Measurements from ENCODE around the gene OVCA2.

OVCA2 gene

DNA sequence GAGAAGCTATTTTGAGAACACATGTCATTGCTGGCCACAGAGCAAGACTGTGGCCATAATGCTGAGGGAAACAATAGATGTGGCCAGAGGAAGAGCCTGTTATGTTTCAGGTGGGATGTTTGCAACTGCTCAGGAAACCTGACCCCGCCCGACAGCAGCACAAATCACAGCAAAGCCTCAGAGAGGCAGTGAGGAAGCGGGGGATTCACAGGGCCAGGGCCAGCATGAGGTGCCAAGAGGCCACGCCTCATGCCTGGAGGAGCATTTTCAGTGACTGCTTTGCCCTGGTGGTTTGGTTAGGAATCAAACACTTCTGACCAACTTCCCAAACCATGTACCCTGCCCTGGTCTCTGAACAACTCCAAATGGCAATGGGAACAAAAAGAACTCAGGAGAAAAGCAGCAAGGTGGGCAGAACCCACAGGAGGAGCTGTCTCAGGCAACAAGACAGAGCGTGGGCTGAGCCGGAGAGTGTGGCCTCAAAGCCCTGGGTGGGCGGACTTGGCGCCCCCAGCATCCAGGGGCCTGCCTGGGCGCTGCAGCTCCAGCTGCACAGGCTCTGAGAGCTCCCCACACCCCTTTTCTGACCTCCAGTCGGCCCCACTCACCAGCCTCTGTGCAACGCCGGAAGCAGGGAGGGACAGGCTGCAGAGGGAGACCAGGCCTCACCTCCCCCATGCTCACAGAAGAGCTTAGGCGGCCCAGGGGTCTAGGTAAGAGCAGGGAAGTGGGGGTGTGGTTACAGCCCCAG, 33.7 kb downstream of the OVCA2 start:
- Histone ChIP-seq H3K36me3 (ENCODE audit: control insufficient read depth in 2 of 2, insufficient read depth in 1 of 2, low read length in 2 of 2) (peaks cover 4 to 57% of the 10 kb centered on the region in 2 experiments; a peak in 2 of 3 replicates), H3K4me1 (ENCODE audit: control insufficient read depth, insufficient read depth, low read length) (peaks cover 3% of the 10 kb centered on the region; the same call in 1 of the 2 replicates), H3K4me3 (ENCODE audit: low read depth, low read length) (no peak overlapping the region), H3K27ac (ENCODE audit: extremely low read depth, low read depth, low read length) (peak overlapping the region; percentile 42; the same call in 1 of the 2 replicates), H3K9me3 (ENCODE audit: control insufficient read depth, insufficient read depth, low read depth, low read length) (no peaks in the 10 kb centered on the region)
- POLR2A ChIA-PET, result interaction anchor here (1.2 kb wide), 1 partner anchor 12 kb away, joined by 3 read pairs; no protein-coding TSS in a partner anchor
- CTCF ChIA-PET, result interaction anchor here (0.5 to 3.8 kb wide), 8 partner anchors 8 to 169 kb away, joined by 3 to 18 read pairs (median 4); partner anchors contain the start of gene HIC1
- TF ChIP-seq ATF2 (tag by site-specific recombination; IDR thresholded peaks at IDR 0.05; ENCODE audit: low read depth) (no peak), ZFHX2 (tag by site-specific recombination; conservative IDR thresholded peaks at IDR 0.05) (peak; percentile 95), ZFP69B (tag by site-specific recombination; IDR thresholded peaks at IDR 0.05) (no peak), ZBTB44 (tag by site-specific recombination; IDR thresholded peaks at IDR 0.05) (no peak), ZNF501 (tag by site-specific recombination; IDR thresholded peaks at IDR 0.05) (no peak), EGR2 (tag by site-specific recombination; IDR thresholded peaks at IDR 0.05; ENCODE audit: low read depth) (peak; percentile 94)
- TF ChIP-seq, protein P1, sequence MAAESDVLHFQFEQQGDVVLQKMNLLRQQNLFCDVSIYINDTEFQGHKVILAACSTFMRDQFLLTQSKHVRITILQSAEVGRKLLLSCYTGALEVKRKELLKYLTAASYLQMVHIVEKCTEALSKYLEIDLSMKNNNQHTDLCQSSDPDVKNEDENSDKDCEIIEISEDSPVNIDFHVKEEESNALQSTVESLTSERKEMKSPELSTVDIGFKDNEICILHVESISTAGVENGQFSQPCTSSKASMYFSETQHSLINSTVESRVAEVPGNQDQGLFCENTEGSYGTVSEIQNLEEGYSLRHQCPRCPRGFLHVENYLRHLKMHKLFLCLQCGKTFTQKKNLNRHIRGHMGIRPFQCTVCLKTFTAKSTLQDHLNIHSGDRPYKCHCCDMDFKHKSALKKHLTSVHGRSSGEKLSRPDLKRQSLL (tag by site-specific recombination; IDR thresholded peaks at IDR 0.05), result no peak

DNA sequence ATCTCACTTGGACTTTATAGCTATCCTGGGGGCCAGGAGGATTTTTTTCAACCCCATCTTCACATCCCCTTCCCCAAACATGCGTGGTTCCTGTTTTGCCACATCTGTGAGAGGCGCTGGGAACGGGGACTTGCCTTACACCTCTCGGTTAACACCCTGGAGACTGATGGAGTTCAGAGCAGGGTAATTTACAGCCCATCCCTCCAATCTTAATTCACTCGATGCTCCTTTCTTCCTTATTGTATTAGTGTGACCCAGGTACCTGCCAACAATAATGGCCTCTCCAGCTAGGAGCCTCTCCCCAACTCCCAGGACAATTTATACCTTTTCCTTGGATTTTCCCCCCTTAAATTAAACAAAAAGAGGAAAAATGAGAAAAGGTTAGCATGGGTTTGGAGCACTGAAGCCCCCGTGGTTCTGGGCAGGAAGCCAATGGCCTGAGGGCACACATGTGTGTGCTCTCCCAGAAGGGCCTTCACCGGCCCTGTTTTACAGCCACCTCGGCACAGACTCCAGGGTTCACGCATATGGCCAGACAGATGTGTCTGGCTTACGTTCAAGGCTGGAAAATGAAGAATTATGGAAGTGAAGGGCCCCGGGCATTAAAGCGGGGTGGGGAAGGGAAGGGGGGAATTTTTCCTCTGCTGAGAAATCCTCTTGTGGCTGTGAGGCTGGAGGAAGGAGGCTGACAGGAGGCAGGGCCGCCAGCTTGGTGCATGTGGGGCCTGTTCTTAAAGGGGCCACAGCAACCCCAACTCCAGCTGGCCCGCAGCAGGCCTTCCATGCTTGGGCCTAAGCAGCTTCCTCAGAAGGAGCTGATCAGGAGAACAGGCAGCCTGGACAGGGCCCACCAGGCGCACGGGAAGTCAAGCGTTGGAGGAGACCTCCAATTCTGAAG, 34.5 kb downstream of the OVCA2 start:
- POLR2A ChIA-PET, result no interaction called here
- H3K4me1 ChIP-seq (ENCODE audit: control insufficient read depth, insufficient read depth, low read length), result peaks cover 3% of the 10 kb centered on the region; the same call in 1 of the 2 replicates
- CTCF ChIA-PET, result interaction anchor here (0.5 to 3.8 kb wide), 7 partner anchors 9 to 317 kb away, joined by 3 to 18 read pairs (median 4); partner anchors contain the start of gene HIC1
- H3K4me3 ChIP-seq (ENCODE audit: low read depth, low read length), result no peak overlapping the region
- peaks cover 4 to 56% of the 10 kb centered on the region in 2 experiments; a peak in 2 of 3 replicates for H3K36me3 ChIP-seq (ENCODE audit: control insufficient read depth in 2 of 2, insufficient read depth in 1 of 2, low read length in 2 of 2)
- TF ChIP-seq, protein P1 (tag by site-specific recombination; IDR thresholded peaks at IDR 0.05), result no peak
- TF ChIP-seq ZFHX2 (tag by site-specific recombination; conservative IDR thresholded peaks at IDR 0.05) (no peak), ZSCAN23 (tag by site-specific recombination; IDR thresholded peaks at IDR 0.05) (no peak), MEIS1 (CRISPR knock-in tag; IDR thresholded peaks at IDR 0.05; ENCODE audit: borderline replicate concordance) (no peak), SP2 (tag by site-specific recombination; IDR thresholded peaks at IDR 0.05) (no peak), YY1 (tag by site-specific recombination; IDR thresholded peaks at IDR 0.05) (no peak), BCL11B (tag by site-specific recombination; IDR thresholded peaks at IDR 0.05; ENCODE audit: low read depth) (no peak), ZSCAN18 (tag by site-specific recombination; IDR thresholded peaks at IDR 0.05) (no peak), YY2 (tag by site-specific recombination; IDR thresholded peaks at IDR 0.05) (no peak), ZNF629 (tag by site-specific recombination; IDR thresholded peaks at IDR 0.05) (no peak), ZFP69B (tag by site-specific recombination; IDR thresholded peaks at IDR 0.05) (peak; percentile 88), ZBTB20 (tag by site-specific recombination; IDR thresholded peaks at IDR 0.05) (peak; percentile 74)
- TF ChIP-seq, protein P2, sequence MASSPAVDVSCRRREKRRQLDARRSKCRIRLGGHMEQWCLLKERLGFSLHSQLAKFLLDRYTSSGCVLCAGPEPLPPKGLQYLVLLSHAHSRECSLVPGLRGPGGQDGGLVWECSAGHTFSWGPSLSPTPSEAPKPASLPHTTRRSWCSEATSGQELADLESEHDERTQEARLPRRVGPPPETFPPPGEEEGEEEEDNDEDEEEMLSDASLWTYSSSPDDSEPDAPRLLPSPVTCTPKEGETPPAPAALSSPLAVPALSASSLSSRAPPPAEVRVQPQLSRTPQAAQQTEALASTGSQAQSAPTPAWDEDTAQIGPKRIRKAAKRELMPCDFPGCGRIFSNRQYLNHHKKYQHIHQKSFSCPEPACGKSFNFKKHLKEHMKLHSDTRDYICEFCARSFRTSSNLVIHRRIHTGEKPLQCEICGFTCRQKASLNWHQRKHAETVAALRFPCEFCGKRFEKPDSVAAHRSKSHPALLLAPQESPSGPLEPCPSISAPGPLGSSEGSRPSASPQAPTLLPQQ (tag by site-specific recombination; IDR thresholded peaks at IDR 0.05), result peak; percentile 93
- peak overlapping the region; percentile 42 for H3K27ac ChIP-seq (ENCODE audit: extremely low read depth, low read depth, low read length)
- H3K9me3 ChIP-seq (ENCODE audit: control insufficient read depth, insufficient read depth, low read depth, low read length), result no peaks in the 10 kb centered on the region
